HFF-Myc (cell line): ENCODE results near the gene DDA1.

Source experiments
- DNase-seq: peaks from one replicate; pipeline ENCODE4 v3.0.0-alpha.2; 2011; ENCODE audit warnings: low read depth; ENCODE audit errors: extremely low read depth
- H3K4me3 ChIP-seq: replicated peaks from 2 replicates; pipeline ENCODE4 v1.5.1; 2011; ENCODE audit warnings: low read depth, mild to moderate bottlenecking, control low read depth, low read length
- TF ChIP-seq, protein P1 (sequence below): IDR thresholded peaks from 2 replicates; pipeline ENCODE4 v1.5.1; 2012; ENCODE audit warnings: mild to moderate bottlenecking, low read depth, low read length, control low read depth; ENCODE audit errors: missing control alignments

DDA1 gene

DNA sequence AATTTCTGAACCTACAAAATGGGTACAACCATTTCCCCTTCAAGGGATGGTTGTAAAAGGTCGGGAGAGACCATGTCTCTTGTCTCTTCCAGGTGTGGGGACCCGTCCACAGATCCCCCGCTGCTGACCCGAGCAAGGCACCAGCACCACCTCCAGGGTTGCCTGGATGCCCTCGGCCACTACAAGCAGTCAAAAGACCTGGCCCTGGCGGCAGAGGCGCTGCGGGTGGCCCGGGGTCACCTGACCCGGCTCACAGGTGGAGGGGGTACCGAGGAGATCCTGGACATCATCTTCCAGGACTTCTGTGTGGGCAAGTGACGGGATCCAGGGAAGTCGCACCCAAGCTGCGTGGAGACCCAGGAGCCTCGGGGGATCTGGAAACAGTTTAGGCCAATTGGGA, 32.0 kb downstream of the DDA1 start:
- DNase-seq, result no peak
- TF ChIP-seq, protein P1, sequence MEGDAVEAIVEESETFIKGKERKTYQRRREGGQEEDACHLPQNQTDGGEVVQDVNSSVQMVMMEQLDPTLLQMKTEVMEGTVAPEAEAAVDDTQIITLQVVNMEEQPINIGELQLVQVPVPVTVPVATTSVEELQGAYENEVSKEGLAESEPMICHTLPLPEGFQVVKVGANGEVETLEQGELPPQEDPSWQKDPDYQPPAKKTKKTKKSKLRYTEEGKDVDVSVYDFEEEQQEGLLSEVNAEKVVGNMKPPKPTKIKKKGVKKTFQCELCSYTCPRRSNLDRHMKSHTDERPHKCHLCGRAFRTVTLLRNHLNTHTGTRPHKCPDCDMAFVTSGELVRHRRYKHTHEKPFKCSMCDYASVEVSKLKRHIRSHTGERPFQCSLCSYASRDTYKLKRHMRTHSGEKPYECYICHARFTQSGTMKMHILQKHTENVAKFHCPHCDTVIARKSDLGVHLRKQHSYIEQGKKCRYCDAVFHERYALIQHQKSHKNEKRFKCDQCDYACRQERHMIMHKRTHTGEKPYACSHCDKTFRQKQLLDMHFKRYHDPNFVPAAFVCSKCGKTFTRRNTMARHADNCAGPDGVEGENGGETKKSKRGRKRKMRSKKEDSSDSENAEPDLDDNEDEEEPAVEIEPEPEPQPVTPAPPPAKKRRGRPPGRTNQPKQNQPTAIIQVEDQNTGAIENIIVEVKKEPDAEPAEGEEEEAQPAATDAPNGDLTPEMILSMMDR, result no peak
- no peak overlapping the region for H3K4me3 ChIP-seq

DNA sequence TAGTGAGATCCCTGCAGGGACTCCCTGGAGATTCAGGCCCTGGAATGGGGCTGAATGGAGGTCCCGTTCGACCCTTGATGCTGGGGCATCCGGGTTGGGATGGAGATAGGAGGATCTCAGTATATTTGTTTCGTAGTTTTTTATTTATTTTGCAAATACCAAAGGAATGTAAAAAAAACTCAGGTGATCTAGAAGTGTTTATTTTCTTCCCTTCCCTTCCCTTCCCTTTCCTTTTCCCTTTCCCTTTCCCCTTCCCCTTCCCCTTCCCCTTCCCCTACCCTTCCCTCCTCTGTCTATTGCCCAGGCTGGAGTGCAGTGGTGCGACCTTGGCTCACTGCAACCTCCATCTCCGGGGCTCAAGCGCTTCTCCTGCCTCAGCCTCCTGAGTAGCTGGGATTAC, 32.5 kb downstream of the DDA1 start:
- H3K4me3 ChIP-seq, result no peak overlapping the region
- DNase-seq, result no peak

DNA sequence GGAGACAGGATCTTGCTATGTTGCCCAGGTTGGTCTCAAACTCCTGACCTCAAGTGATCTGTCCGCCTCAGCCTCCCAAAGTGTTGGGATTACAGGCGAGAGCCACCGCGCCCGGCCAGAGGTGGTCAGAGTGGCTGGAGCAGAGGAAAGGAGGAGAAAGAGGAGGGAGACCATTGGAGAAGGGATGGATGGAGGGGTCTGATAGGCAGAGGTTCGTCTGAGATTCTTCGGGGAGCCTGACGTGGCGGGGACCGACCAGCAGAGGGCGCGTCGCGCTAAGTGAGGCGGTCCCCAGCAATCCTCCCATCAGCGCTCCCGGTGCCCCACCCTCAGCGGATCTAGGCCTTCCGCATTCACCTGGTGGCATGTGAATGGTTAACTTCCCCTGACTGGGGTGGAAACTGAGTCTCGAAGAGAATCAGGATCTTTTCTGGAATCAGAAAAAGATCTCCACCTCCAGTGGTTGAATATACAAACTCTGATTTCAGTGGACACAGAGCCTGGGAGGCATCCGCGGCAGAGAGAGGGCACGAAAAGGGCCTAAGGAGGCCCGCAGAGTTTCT, 36.8 kb downstream of the DDA1 start:
- DNase-seq, result no peak
- H3K4me3 ChIP-seq, result no peak overlapping the region
- TF ChIP-seq, protein P1, result peak; percentile 94

More for the DNA sequence above, 32.5 kb downstream of the DDA1 start:
- TF ChIP-seq, protein P1, result no peak

DNA sequence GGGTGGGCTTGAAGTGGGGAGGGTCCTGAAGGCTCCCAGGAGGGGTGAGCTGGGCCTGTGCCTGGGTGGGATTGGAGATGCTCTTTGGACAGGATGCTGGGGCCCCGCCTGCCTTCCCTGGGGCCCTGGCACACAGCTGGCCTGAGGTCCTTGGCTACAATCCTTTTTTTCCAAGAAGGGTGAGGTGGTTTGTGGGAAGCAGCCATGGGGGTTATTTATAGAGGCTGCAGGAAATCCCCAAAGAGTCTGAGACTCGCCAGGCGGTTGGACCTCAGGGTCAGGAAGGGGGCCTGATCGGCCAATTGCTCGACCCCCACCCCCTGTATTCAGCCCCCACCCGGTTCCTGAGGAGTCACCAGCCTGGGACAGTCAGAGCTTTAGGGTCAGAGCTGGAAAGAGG, 38.0 kb downstream of the DDA1 start:
- DNase-seq, result no peak
- H3K4me3 ChIP-seq, result no peak overlapping the region
- TF ChIP-seq, protein P1, result no peak

DNA sequence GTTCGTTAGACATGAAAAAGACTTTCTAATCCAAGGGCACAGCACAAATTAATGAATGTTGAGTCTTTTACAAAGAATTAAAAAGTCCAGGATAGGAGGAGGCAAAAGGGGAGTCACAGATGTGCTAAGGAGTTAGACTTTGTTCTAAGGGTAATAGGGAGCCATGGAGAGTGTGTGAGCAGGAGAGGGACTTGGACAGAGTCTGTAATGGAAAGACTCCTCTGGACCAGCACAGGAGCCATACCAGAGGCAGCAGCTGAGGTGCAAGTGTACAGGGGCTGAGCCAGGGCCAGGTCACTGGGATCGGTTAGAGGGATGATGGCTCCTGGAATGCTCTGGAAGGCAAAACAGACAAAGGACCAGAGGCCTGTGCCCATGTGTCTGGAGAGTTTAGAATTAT, 38.5 kb downstream of the DDA1 start:
- TF ChIP-seq, protein P1, result no peak
- no peak for DNase-seq
- no peak overlapping the region for H3K4me3 ChIP-seq

DNA sequence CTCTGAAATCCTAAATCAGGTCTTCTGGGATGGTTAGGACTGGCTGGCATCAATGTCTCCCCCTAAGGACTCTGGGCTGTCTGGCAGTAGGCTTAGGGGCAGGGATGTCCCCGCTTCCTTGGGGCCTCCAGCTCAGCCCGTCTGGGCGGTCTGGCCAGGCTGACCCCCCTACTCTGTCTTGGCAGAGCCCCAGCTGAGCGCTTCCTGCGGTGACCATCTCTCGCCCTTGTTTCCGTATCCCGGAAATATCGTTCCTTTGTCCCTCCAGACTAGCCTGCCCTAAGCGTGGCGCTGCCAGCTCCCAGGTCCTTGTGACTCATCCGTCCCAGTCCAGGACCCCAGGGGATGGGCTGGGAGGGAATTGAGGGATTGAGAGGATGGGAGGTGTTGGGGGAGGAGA, 39.3 kb downstream of the DDA1 start:
- H3K4me3 ChIP-seq, result no peak overlapping the region
- DNase-seq, result peak; percentile 46

More for the DNA sequence above, 39.3 kb downstream of the DDA1 start:
- TF ChIP-seq, protein P1, result no peak
